HG03342 (cell line): ENCODE measurements around the gene NCAPG.

Experiments used
- ATAC-seq: cut with Tn5 transposase; IDR thresholded peaks from one replicate; pipeline ENCODE4 v1.9.1; 2021; ENCODE audit warnings: mild to moderate bottlenecking, moderate library complexity; ENCODE audit not compliant: unreplicated experiment

The NCAPG gene

GRCh38 chr4:17875402-17876070 is 64.8 kb downstream of the NCAPG start:
- peak; percentile 96 for ATAC-seq

GRCh38 chr4:17876943-17877342 is 66.2 kb downstream of the NCAPG start:
- no peak for ATAC-seq

GRCh38 chr4:17877661-17878060 is 66.9 kb downstream of the NCAPG start:
- ATAC-seq = no peak

DNA sequence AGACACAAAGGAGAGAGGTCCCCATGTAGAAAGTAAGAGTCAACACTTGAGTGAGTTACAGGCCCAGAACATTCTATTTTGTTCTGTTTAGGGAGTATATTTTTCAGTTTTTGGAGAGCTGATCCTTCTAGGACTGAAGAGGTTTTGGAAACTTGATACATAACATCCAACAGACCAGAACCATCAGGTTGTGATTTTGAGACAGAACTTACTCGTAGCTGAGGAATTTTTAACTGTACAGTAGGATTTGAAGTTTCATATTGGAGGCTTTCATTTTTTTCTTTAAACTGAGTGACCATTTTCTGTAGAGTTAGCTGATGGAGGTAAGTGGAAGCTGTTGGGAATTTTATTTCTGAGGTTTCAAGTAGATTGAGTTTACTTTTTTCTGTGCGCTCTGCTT is 73.3 kb downstream of the NCAPG start:
- ATAC-seq = no peak

DNA sequence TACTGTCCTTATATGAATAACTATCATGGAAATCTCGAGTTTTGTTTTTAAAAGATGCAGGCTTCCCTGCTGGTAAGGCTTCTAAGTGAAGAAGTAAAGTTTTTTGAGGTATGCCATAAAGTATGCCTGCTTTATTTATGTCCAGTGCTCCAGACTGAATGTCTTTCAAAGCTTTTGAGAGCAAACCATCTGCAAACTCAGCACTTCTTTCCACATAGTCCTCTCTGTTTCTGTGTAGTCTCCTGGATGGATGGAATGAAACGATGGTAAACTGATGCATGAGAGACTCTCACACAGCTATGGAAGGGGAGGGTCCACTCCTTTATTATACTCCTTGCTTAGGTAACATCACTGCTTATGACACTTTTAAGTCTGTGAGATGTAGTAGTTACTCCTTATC is 73.7 kb downstream of the NCAPG start:
- no peak for ATAC-seq

DNA sequence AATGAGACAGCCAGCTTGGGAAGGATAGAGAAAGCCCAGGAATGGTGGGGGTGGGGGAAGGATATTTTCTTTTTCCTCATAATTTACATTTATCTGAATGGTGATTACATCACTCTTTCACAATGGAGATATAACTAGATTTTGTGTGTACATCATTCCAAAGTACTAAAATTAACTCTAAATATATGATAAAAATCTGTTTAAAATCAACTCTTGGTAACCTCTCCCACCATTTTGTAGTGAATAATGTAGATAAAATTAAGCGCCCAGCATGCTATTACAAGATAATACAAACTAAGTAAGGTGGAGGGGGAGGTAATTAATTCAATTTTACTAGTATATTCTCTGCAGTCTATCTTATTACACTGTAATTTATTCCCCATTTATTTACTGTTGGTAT is 78.9 kb downstream of the NCAPG start:
- ATAC-seq = no peak

DNA sequence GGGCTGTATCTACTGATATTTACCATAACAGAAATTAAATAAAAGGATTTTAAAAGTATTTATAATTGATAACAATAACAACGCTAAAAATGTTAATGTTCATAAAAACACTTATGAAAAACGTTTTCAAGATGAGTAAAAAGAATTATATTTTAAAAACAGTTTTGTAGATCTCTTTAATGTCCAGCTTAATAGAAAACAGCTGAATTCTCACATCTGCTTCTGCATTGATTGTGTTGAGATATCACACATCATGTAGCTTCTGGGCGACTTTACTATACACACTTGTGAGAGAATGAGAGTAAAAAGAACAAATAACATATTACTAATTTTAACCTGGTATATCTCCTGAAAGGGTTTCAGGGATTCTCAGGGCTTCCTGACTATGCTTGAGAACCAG is 83.6 kb downstream of the NCAPG start:
- no peak for ATAC-seq
